Measurements from ENCODE around the gene CSMD2.

CSMD2 gene

GRCh38 chr1:33706634-33707255, 458.3 kb downstream of the CSMD2 start:
- no peak for DNase-seq

- no peak for DNase-seq
Measured at GRCh38 chr1:33703464-33703863, 461.6 kb downstream of the CSMD2 start.

- DNase-seq: no peak
Measured at GRCh38 chr1:33698361-33699035, 466.5 kb downstream of the CSMD2 start.

GRCh38 chr1:33697816-33698215, 467.2 kb downstream of the CSMD2 start:
- DNase-seq: no peak

GRCh38 chr1:33696962-33697361, 468.1 kb downstream of the CSMD2 start:
- no peak for DNase-seq

GRCh38 chr1:33696311-33696710, 468.7 kb downstream of the CSMD2 start:
- no peak for DNase-seq

- peak; percentile 4 to 22 for DNase-seq
Measured at GRCh38 chr1:33692206-33693188, 472.5 kb downstream of the CSMD2 start.

- no peak for DNase-seq
Measured at GRCh38 chr1:33687000-33687399, 478.0 kb downstream of the CSMD2 start.

GRCh38 chr1:33686551-33686950, 478.5 kb downstream of the CSMD2 start:
- DNase-seq: no peak

- DNase-seq: no peak
Measured at GRCh38 chr1:33685256-33685655, 479.8 kb downstream of the CSMD2 start.

GRCh38 chr1:33684396-33685179, 480.4 kb downstream of the CSMD2 start:
- DNase-seq: no peak

GRCh38 chr1:33683913-33684312, 481.1 kb downstream of the CSMD2 start:
- DNase-seq: no peak

GRCh38 chr1:33682371-33682770, 482.7 kb downstream of the CSMD2 start:
- DNase-seq: no peak

GRCh38 chr1:33680281-33680840, 484.7 kb downstream of the CSMD2 start:
- DNase-seq: no peak

- DNase-seq: no peak
Measured at GRCh38 chr1:33670567-33670966, 494.5 kb downstream of the CSMD2 start.

GRCh38 chr1:33668695-33669094, 496.3 kb downstream of the CSMD2 start:
- DNase-seq: no peak

GRCh38 chr1:33667386-33668282, 497.4 kb downstream of the CSMD2 start:
- no peak for DNase-seq

- no peak for DNase-seq
Measured at GRCh38 chr1:33666616-33667015, 498.4 kb downstream of the CSMD2 start.

GRCh38 chr1:33661811-33662454, 503.1 kb downstream of the CSMD2 start:
- DNase-seq: no peak

GRCh38 chr1:33660956-33661355, 504.1 kb downstream of the CSMD2 start:
- no peak for DNase-seq

- no peak for DNase-seq
Measured at GRCh38 chr1:33660244-33660643, 504.8 kb downstream of the CSMD2 start.
